Panc1 (cell line): Measurements from ENCODE around the gene INPP5A. TPM values are rescaled to one million over a fixed set of nuclear protein-coding genes. Genes with fewer than 3 reads are reported as not detected.

Experiments used
- ATAC-seq: fragments of 200-7000 bp; cut with Tn5 transposase; 2 replicates; pipeline ENCODE4 v1.9.1; 2020; ENCODE audit warnings: mild to moderate bottlenecking, moderate library complexity
- BruUV-seq: library from RNA; stranded (reverse); fragments of 400-500 nt; replicated peaks from 2 replicates; lab custom pipeline; 2021; lab: Mats Ljungman, UMichigan
- CTCF ChIA-PET: fragments of 300-600 bp; sonication (Branson Sonifier 250); formaldehyde crosslinking; loops from one replicate; lab custom pipeline; 2022; ENCODE audit warnings: antibody characterized with exemption; lab: Charles Lee
- POLR2A ChIA-PET: fragments of 300-600 bp; sonication (Branson Sonifier 250); formaldehyde crosslinking; loops from one replicate; lab custom pipeline; 2022; ENCODE audit warnings: antibody characterized with exemption; lab: Charles Lee
- DNase-seq: peaks from one replicate; pipeline ENCODE4 v3.0.0-alpha.2; 2010; ENCODE audit warnings: low read depth, low spot score
- H3K27ac ChIP-seq: 2 replicates; pipeline ENCODE4 v1.5.1; 2011; ENCODE audit warnings: mild to moderate bottlenecking, low read length, inconsistent platforms
- H3K27me3 ChIP-seq: fragments of 200-500 bp; sonication (Bioruptor generic); 2 replicates; pipeline ENCODE4 v1.6.0; 2014; ENCODE audit warnings: low read length, inconsistent platforms; ENCODE audit not compliant: control insufficient read depth, insufficient read depth
- H3K36me3 ChIP-seq: fragments of 200-500 bp; sonication (Bioruptor generic); 2 replicates; pipeline ENCODE4 v1.5.1; 2014; ENCODE audit warnings: inconsistent platforms, mild to moderate bottlenecking, low read length, moderate library complexity; ENCODE audit not compliant: control insufficient read depth, insufficient read depth
- H3K4me1 ChIP-seq: 2 replicates; pipeline ENCODE4 v1.5.1; 2011; ENCODE audit warnings: inconsistent platforms, mild to moderate bottlenecking, low read length, moderate library complexity; ENCODE audit not compliant: control insufficient read depth, insufficient read depth
- H3K4me3 ChIP-seq, 2 experiments: 2 replicates each; pipeline ENCODE4 v1.5.1; 2011 to 2012; ENCODE audit warnings: low read depth in 2 of 2, low read length in 2 of 2, mild to moderate bottlenecking in 2 of 2, inconsistent platforms in 1 of 2, moderate library complexity in 1 of 2
- H3K9me3 ChIP-seq: fragments of 200-500 bp; sonication (Bioruptor generic); 2 replicates; pipeline ENCODE4 v1.5.1; 2014; ENCODE audit warnings: low read depth, mild to moderate bottlenecking, inconsistent platforms, low read length, moderate library complexity; ENCODE audit not compliant: control insufficient read depth, insufficient read depth
- POLR2AphosphoS5 ChIP-seq: IDR thresholded peaks from 2 replicates; pipeline ENCODE4 v1.6.1; 2012; ENCODE audit warnings: mild to moderate bottlenecking, low read depth, low read length, moderate library complexity
- REST ChIP-seq, 2 experiments: IDR thresholded peaks; 2 replicates each; pipeline ENCODE4 v1.6.1; 2011 to 2012; ENCODE audit warnings: low read depth in 2 of 2, control low read depth in 1 of 2, low read length in 1 of 2, mild to moderate bottlenecking in 1 of 2, moderate library complexity in 1 of 2; ENCODE audit not compliant: insufficient read depth in 1 of 2
- SIN3A ChIP-seq: IDR thresholded peaks from 2 replicates; pipeline ENCODE4 v1.6.1; 2012; ENCODE audit warnings: low read depth, mild to moderate bottlenecking, low read length, moderate library complexity, borderline replicate concordance; ENCODE audit not compliant: insufficient read depth
- TCF7L2 ChIP-seq: IDR thresholded peaks from 2 replicates; pipeline ENCODE4 v1.6.1; 2011; ENCODE audit warnings: mild to moderate bottlenecking, low read depth, low read length, inconsistent platforms
- in situ Hi-C: cut with HindIII; loops from 2 replicates; pipeline ENCODE4 v1.10.0; 2016; ENCODE audit warnings: low sequenced_read_pairs, low pct_unique_long_range_greater_than_20kb
- intact Hi-C: fragments of 100-400 bp; cut with micrococcal nuclease; formaldehyde crosslinking; loops from one replicate; pipeline ENCODE4 v1.10.0; 2022; ENCODE audit not compliant: unreplicated experiment
- total RNA-seq: library from RNA; stranded (reverse); gene quantifications from one replicate; pipeline ENCODE4 v1.2.1, GENCODE V29; 2021; ENCODE audit not compliant: unreplicated experiment
- TF ChIP-seq, protein P1 (sequence below): fragments of 450-650 bp; IDR thresholded peaks from 2 replicates; pipeline ENCODE4 v1.5.1; 2017; ENCODE audit warnings: mild to moderate bottlenecking

The INPP5A gene
- total RNA-seq, 1 experiment from 2014 or later, result 60.0 TPM

DNA sequence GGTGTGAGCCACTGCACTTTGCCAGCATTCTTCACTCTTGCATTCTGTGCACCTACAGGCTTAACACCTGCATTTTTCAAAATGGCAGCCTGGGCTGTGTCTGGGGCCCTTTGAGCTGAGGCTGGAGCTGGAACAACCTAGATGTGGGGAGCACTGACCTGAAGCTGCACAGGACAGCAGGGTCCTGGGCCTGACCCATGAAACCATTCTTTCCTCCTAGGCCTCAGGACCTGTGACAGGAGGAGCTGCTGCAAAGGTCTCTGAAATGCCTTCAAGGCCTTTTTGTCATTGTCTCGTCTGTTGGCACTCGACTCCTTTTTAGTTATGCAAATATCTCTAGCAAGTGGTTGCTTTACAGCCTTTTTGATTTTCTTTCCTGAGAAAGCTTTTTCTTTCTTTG lies 82.3 kb downstream of the INPP5A start:
- no peak for ATAC-seq

DNA sequence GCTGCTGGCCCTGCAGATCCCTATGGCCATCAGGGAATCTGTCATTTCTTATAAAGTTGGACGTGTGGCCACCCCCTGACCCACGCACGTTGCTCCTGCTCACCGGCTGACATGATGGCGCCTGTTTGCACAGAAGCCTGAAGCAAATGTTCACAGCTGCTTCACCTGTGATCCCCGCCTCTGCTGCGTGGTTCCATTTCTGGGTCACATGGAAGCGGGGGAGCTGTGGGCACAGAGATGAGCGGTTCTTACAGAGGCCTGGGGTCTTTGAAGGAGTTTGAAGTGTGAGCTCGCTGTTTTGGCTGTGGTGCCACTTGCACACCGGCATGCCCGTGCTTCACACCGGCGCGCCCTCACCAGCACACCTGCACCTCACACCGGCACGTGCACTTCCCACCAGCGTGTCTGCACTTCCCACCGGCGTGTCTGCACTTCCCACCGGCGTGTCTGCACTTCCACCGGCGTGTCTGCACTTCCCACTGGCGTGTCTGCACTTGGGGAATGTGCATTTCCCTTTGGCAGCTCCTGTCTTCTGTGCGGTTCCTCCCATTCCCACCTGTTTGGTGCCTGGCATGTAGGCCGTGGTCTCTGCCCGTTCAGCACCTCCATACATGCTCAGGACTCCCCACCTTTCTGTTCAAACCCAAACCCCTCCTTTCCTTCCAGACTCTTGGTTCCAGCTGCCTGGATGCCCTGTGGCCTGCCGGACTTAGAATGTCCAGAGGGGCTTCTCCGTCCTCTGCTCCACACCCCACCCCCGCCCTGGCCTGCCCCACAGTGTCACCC lies 86.7 kb downstream of the INPP5A start:
- BruUV-seq, result no TSS peak
- ChIA-PET CTCF (no interaction called here), POLR2A (no interaction called here)
- ATAC-seq (no peak), DNase-seq (no peak)
- Histone ChIP-seq H3K36me3 (no peaks in the 10 kb centered on the region), H3K4me3 (no peak overlapping the region), H3K27ac (no peak overlapping the region), H3K9me3 (peaks cover 5% of the 10 kb centered on the region; the same call in 1 of the 2 replicates), H3K4me1 (peaks cover 3% of the 10 kb centered on the region; the same call in 1 of the 2 replicates), H3K27me3 (no peaks in the 10 kb centered on the region)
- intact Hi-C loops (no loop called here), in situ Hi-C loops (no loop called here)
- TF ChIP-seq SIN3A, result no peak
- TF ChIP-seq, protein P1, sequence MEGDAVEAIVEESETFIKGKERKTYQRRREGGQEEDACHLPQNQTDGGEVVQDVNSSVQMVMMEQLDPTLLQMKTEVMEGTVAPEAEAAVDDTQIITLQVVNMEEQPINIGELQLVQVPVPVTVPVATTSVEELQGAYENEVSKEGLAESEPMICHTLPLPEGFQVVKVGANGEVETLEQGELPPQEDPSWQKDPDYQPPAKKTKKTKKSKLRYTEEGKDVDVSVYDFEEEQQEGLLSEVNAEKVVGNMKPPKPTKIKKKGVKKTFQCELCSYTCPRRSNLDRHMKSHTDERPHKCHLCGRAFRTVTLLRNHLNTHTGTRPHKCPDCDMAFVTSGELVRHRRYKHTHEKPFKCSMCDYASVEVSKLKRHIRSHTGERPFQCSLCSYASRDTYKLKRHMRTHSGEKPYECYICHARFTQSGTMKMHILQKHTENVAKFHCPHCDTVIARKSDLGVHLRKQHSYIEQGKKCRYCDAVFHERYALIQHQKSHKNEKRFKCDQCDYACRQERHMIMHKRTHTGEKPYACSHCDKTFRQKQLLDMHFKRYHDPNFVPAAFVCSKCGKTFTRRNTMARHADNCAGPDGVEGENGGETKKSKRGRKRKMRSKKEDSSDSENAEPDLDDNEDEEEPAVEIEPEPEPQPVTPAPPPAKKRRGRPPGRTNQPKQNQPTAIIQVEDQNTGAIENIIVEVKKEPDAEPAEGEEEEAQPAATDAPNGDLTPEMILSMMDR, result no peak
- no peak for TF ChIP-seq POLR2AphosphoS5
- no peak for TF ChIP-seq REST (IDR thresholded peaks at IDR 0.05; ENCODE audit: insufficient read depth in 1 of 2, low read depth in 2 of 2, low read length in 1 of 2)
- no peak for TF ChIP-seq TCF7L2

More for the DNA sequence above, 82.3 kb downstream of the INPP5A start:
- H3K36me3 ChIP-seq, result no peaks in the 10 kb centered on the region
- H3K9me3 ChIP-seq, result peaks cover 5% of the 10 kb centered on the region; the same call in 1 of the 2 replicates
- H3K4me1 ChIP-seq, result no peaks in the 10 kb centered on the region
- TF ChIP-seq REST (IDR thresholded peaks at IDR 0.05; ENCODE audit: insufficient read depth in 1 of 2, low read depth in 2 of 2, low read length in 1 of 2) (no peak), SIN3A (no peak), TCF7L2 (no peak), POLR2AphosphoS5 (no peak)
- TF ChIP-seq, protein P1, result no peak
- no peaks in the 10 kb centered on the region for H3K27me3 ChIP-seq
- no TSS peak for BruUV-seq
- CTCF ChIA-PET, result no interaction called here
- intact Hi-C loops (no loop called here), in situ Hi-C loops (no loop called here)
- H3K4me3 ChIP-seq, result no peak overlapping the region
- POLR2A ChIA-PET, result no interaction called here
- no peak for DNase-seq
- H3K27ac ChIP-seq, result no peak overlapping the region
